Trophoblast cell (in vitro differentiated cells and primary cell): ENCODE measurements around the gene ANKRD17.
A peak's percentile ranks its signal among the peaks of the same experiment; 100 is the strongest.

Source experiments
- DNase-seq, 2 donors: peaks; one replicate each; pipeline ENCODE4 v3.0.0-alpha.2; 2016
- H2AFZ ChIP-seq: 2 replicates; pipeline ENCODE4 v1.6.1; 2013; ENCODE audit warnings: low read length, moderate library complexity, mild to moderate bottlenecking; ENCODE audit not compliant: insufficient read depth, poor library complexity
- H2AK5ac ChIP-seq: 2 replicates; pipeline ENCODE4 v1.6.1; 2013; ENCODE audit warnings: mild to moderate bottlenecking, low read length
- H2BK120ac ChIP-seq: 2 replicates; pipeline ENCODE4 v1.6.1; 2013; ENCODE audit warnings: low read length, mild to moderate bottlenecking, moderate library complexity; ENCODE audit not compliant: insufficient read depth, poor library complexity
- H2BK12ac ChIP-seq: 2 replicates; pipeline ENCODE4 v1.6.1; 2013; ENCODE audit warnings: mild to moderate bottlenecking, low read length, moderate library complexity
- H2BK5ac ChIP-seq: 2 replicates; pipeline ENCODE4 v1.6.1; 2013; ENCODE audit warnings: low read length, low read depth, moderate library complexity, mild to moderate bottlenecking; ENCODE audit not compliant: poor library complexity
- H3K14ac ChIP-seq: 2 replicates; pipeline ENCODE4 v1.6.1; 2013; ENCODE audit warnings: mild to moderate bottlenecking, low read length
- H3K18ac ChIP-seq: 2 replicates; pipeline ENCODE4 v1.6.1; 2013; ENCODE audit warnings: mild to moderate bottlenecking, low read length
- H3K23ac ChIP-seq: 2 replicates; pipeline ENCODE4 v1.6.1; 2013; ENCODE audit warnings: low read length
- H3K27ac ChIP-seq: 2 replicates; pipeline ENCODE4 v1.5.1; 2013; ENCODE audit warnings: low read depth, mild to moderate bottlenecking, inconsistent platforms, low read length, moderate library complexity
- H3K27me3 ChIP-seq: 2 replicates; pipeline ENCODE4 v1.6.1; 2013; ENCODE audit warnings: inconsistent platforms, mild to moderate bottlenecking, low read length, moderate library complexity; ENCODE audit not compliant: insufficient read depth
- H3K36me3 ChIP-seq, 2 experiments: 1 replicate in 1 of 2; 2 replicates in 1 of 2; pipeline ENCODE4 v1.6.1; 2013; ENCODE audit warnings: low read length in 2 of 2, mild to moderate bottlenecking in 2 of 2, moderate library complexity in 1 of 2; ENCODE audit not compliant: insufficient read depth in 2 of 2, control insufficient read depth in 1 of 2
- H3K4ac ChIP-seq: 2 replicates; pipeline ENCODE4 v1.6.1; 2013; ENCODE audit warnings: low read depth, mild to moderate bottlenecking, low read length, moderate library complexity
- H3K4me1 ChIP-seq, 2 experiments: 1 replicate in 1 of 2; 2 replicates in 1 of 2; pipeline ENCODE4 v1.6.1; 2013; ENCODE audit warnings: low read length in 2 of 2, mild to moderate bottlenecking in 2 of 2, moderate library complexity in 1 of 2; ENCODE audit not compliant: insufficient read depth in 2 of 2, control insufficient read depth in 1 of 2
- H3K4me2 ChIP-seq: 2 replicates; pipeline ENCODE4 v1.6.1; 2013; ENCODE audit warnings: inconsistent platforms, mild to moderate bottlenecking, low read length, moderate library complexity
- H3K4me3 ChIP-seq: 2 replicates; pipeline ENCODE4 v1.5.1; 2013; ENCODE audit warnings: mild to moderate bottlenecking, low read depth, low read length, inconsistent platforms
- H3K79me1 ChIP-seq: one replicate; pipeline ENCODE4 v1.6.1; 2013; ENCODE audit warnings: low read length
- H3K79me2 ChIP-seq: 2 replicates; pipeline ENCODE4 v1.6.1; 2013; ENCODE audit warnings: low read length, mild to moderate bottlenecking; ENCODE audit not compliant: control insufficient read depth, insufficient read depth, poor library complexity
- H3K9ac ChIP-seq: 2 replicates; pipeline ENCODE4 v1.6.1; 2013; ENCODE audit warnings: mild to moderate bottlenecking, low read length
- H3K9me3 ChIP-seq: 2 replicates; pipeline ENCODE4 v1.6.1; 2013; ENCODE audit warnings: low read depth, mild to moderate bottlenecking, control low read depth, inconsistent platforms, low read length; ENCODE audit not compliant: insufficient read depth
- H4K12ac ChIP-seq: 2 replicates; pipeline ENCODE4 v1.6.1; 2013; ENCODE audit warnings: low read depth, mild to moderate bottlenecking, low read length, moderate library complexity
- H4K8ac ChIP-seq: 2 replicates; pipeline ENCODE4 v1.6.1; 2013; ENCODE audit warnings: low read depth, mild to moderate bottlenecking, low read length, moderate library complexity
- H4K91ac ChIP-seq: one replicate; pipeline ENCODE4 v1.6.1; 2013; ENCODE audit warnings: low read depth, mild to moderate bottlenecking, low read length, moderate library complexity
- WGBS: extraction: QIAGEN DNeasy Blood & Tissue Kit; methylation state at CpG from one replicate; pipeline ENCODE4 v1.1.7; 2013; ENCODE audit warnings: missing lambda C conversion rate; ENCODE audit not compliant: insufficient read length, insufficient coverage; ENCODE audit errors: extremely low coverage; 5-methylcytosine and 5-hydroxymethylcytosine counted together

Gene ANKRD17

DNA sequence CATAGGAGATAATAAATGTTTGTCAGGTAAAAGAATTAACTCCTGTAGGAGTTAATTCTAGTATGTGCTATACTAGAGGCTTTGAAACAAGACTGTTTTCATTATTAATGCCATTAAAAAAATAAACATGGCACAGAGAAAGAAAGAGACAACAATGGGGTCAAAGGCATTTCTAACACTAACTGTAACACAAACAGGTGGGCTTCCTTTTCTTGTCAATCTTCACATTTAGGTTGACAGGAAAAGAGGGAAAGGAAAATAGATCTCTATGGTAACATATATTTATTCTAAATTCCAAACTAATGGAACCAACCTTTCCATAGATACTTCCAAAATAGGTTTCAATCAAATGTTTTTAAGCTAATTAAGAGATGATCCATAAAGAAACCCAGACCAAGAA lies 9.8 kb downstream of the ANKRD17 start:
- H3K79me1 ChIP-seq = no peaks in the 10 kb centered on the region
- H4K12ac ChIP-seq = no peak overlapping the region
- H2BK120ac ChIP-seq = no peak overlapping the region
- H3K14ac ChIP-seq = no peak overlapping the region
- H3K27ac ChIP-seq = no peak overlapping the region
- no peak overlapping the region for H2BK12ac ChIP-seq
- no peak overlapping the region for H2BK5ac ChIP-seq
- no peak overlapping the region for H3K4ac ChIP-seq
- H3K4me3 ChIP-seq = no peak overlapping the region
- no peak overlapping the region for H3K4me2 ChIP-seq
- no peak overlapping the region for H3K18ac ChIP-seq
- DNase-seq = no peak
- no peaks in the 10 kb centered on the region for H3K27me3 ChIP-seq
- H4K91ac ChIP-seq = no peak overlapping the region
- H2AK5ac ChIP-seq = no peak overlapping the region
- peaks cover 0 to 1% of the 10 kb centered on the region in 2 experiments for H3K36me3 ChIP-seq
- no peak overlapping the region for H3K9ac ChIP-seq
- H3K79me2 ChIP-seq = peaks cover 3% of the 10 kb centered on the region
- no peak overlapping the region for H3K23ac ChIP-seq
- H2AFZ ChIP-seq = no peak overlapping the region
- H3K9me3 ChIP-seq = no peaks in the 10 kb centered on the region
- no peak overlapping the region for H4K8ac ChIP-seq
- H3K4me1 ChIP-seq = no peaks in the 10 kb centered on the region

DNA sequence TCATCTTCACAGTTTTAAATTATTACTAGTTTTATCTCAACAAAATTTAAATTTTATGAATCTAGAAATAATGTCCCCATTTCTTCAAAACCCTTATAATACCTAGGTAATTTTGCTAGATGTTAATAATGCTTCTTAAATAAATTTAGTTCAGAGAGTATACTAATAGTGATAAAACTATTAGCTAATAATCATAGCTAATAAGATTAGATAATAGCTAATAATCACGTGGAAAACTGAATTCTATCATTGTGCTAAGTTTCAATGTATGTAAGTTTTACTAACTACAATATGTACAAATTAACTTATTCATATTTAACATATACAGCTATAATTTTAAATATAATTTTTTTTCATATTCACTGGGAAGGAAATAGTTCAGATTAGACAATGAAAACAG lies 10.2 kb downstream of the ANKRD17 start:
- H2BK5ac ChIP-seq = no peak overlapping the region
- H2BK120ac ChIP-seq = no peak overlapping the region
- no peak overlapping the region for H3K27ac ChIP-seq
- H3K36me3 ChIP-seq = peaks cover 0 to 1% of the 10 kb centered on the region in 2 experiments
- no peak overlapping the region for H2AFZ ChIP-seq
- H3K4ac ChIP-seq = no peak overlapping the region
- H4K12ac ChIP-seq = no peak overlapping the region
- no peak overlapping the region for H3K9ac ChIP-seq
- no peak overlapping the region for H2BK12ac ChIP-seq
- no peaks in the 10 kb centered on the region for H3K4me1 ChIP-seq
- H3K9me3 ChIP-seq = no peaks in the 10 kb centered on the region
- no peak for DNase-seq
- no peak overlapping the region for H4K8ac ChIP-seq
- no CpG with 5 or more reads among the region's 1 CpG for WGBS
- no peak overlapping the region for H3K14ac ChIP-seq
- no peak overlapping the region for H3K23ac ChIP-seq
- H3K4me3 ChIP-seq = no peak overlapping the region
- H2AK5ac ChIP-seq = no peak overlapping the region
- no peak overlapping the region for H4K91ac ChIP-seq
- no peak overlapping the region for H3K18ac ChIP-seq
- no peaks in the 10 kb centered on the region for H3K79me1 ChIP-seq
- H3K79me2 ChIP-seq = peaks cover 3% of the 10 kb centered on the region
- no peaks in the 10 kb centered on the region for H3K27me3 ChIP-seq
- H3K4me2 ChIP-seq = no peak overlapping the region

DNA sequence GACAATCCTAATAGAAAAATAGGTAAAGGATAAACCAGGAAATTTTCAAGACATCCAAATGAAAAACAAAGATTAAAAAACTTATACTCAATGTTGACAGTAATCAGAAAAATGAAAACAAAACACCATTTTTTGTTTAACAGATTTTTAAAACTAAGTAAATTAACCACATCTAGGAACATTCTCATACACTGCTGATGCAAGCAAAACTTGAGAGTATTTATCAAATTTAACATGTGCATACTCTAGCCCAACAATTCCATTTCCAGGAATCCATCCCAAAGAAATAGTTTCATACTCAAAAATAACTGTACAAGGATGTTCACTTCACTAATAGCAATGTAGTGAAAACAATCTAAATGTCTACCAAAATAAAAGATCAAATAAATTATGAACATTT lies 11.5 kb downstream of the ANKRD17 start:
- peaks cover 3% of the 10 kb centered on the region for H3K79me2 ChIP-seq
- H3K27me3 ChIP-seq = no peaks in the 10 kb centered on the region
- H3K36me3 ChIP-seq = peaks cover 0 to 1% of the 10 kb centered on the region in 2 experiments
- H4K12ac ChIP-seq = no peak overlapping the region
- no peak overlapping the region for H3K14ac ChIP-seq
- H2AFZ ChIP-seq = no peak overlapping the region
- H3K4me1 ChIP-seq = no peaks in the 10 kb centered on the region
- H2BK120ac ChIP-seq = no peak overlapping the region
- H4K91ac ChIP-seq = no peak overlapping the region
- H4K8ac ChIP-seq = no peak overlapping the region
- no peak overlapping the region for H3K27ac ChIP-seq
- H3K79me1 ChIP-seq = no peaks in the 10 kb centered on the region
- no peak overlapping the region for H3K4me2 ChIP-seq
- no peak overlapping the region for H3K4me3 ChIP-seq
- no peak overlapping the region for H3K18ac ChIP-seq
- H3K23ac ChIP-seq = no peak overlapping the region
- no peak for DNase-seq
- H2BK12ac ChIP-seq = no peak overlapping the region
- H3K9ac ChIP-seq = no peak overlapping the region
- no peak overlapping the region for H3K4ac ChIP-seq
- H2AK5ac ChIP-seq = no peak overlapping the region
- no peaks in the 10 kb centered on the region for H3K9me3 ChIP-seq
- H2BK5ac ChIP-seq = no peak overlapping the region

DNA sequence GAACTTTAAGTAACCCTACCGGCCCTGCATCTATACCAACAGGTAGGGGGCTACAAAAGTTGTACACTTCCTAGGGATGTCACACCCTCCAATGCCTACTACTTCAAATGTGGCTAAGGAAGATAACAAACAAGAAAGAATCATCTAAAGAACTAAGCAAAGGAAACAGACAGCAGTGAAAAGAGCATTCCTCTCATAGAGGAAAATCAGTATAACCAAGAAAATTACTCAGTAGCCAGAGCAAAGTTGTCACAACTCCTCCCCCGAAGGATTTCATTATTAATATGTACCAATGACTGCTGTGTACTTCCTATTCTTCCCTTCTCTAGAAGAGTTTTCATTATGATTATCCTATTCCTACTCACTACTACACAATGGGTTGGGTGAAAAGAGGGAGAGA lies 12.6 kb downstream of the ANKRD17 start:
- H3K23ac ChIP-seq = no peak overlapping the region
- no peak overlapping the region for H2BK5ac ChIP-seq
- H4K12ac ChIP-seq = no peak overlapping the region
- H3K14ac ChIP-seq = no peak overlapping the region
- H3K4ac ChIP-seq = peak overlapping the region; percentile 62
- no peak overlapping the region for H2BK120ac ChIP-seq
- H2AFZ ChIP-seq = no peak overlapping the region
- H2AK5ac ChIP-seq = no peak overlapping the region
- no peaks in the 10 kb centered on the region for H3K79me1 ChIP-seq
- no peak overlapping the region for H2BK12ac ChIP-seq
- H3K9ac ChIP-seq = no peak overlapping the region
- no peak for DNase-seq
- no CpG with 5 or more reads among the region's 2 CpGs for WGBS
- H3K4me1 ChIP-seq = no peaks in the 10 kb centered on the region
- no peak overlapping the region for H3K27ac ChIP-seq
- no peak overlapping the region for H3K4me2 ChIP-seq
- H3K79me2 ChIP-seq = peaks cover 3% of the 10 kb centered on the region
- no peak overlapping the region for H4K8ac ChIP-seq
- no peaks in the 10 kb centered on the region for H3K27me3 ChIP-seq
- H3K36me3 ChIP-seq = peaks cover 0 to 1% of the 10 kb centered on the region in 2 experiments
- no peaks in the 10 kb centered on the region for H3K9me3 ChIP-seq
- H4K91ac ChIP-seq = no peak overlapping the region
- H3K4me3 ChIP-seq = no peak overlapping the region
- H3K18ac ChIP-seq = no peak overlapping the region
